Activated CD8-positive, alpha-beta memory T cell treated with anti-CD3 and anti-CD28 coated beads, Interleukin-2, amount 10 ng/mL, durations not matched to agents 7 days and 5 days (primary cell): ENCODE data around the gene PPP2R5C. TPM values are rescaled to one million over a fixed set of nuclear protein-coding genes. Genes with fewer than 3 reads are reported as not detected.

Source experiments
- ATAC-seq: fragments of 150-1000 bp; cut with Tn5 transposase; one replicate; pipeline ENCODE4 v1.10.0; 2021; ENCODE audit warnings: moderate library complexity
- CTCF ChIA-PET: fragments of 350-600 bp; sonication (Branson Sonifier 250); formaldehyde crosslinking; loops from one replicate; lab custom pipeline; 2021; ENCODE audit warnings: antibody characterized with exemption; lab: Charles Lee
- DNase-seq: peaks from one replicate; pipeline ENCODE4 v3.0.0-alpha.2; 2020
- H3K27ac Mint-ChIP-seq: one replicate; pipeline ENCODE4 v1.8.0; 2021; ENCODE audit warnings: mild to moderate bottlenecking, mixed read lengths
- H3K27me3 Mint-ChIP-seq: one replicate; pipeline ENCODE4 v1.8.0; 2021; ENCODE audit warnings: mixed read lengths
- H3K36me3 Mint-ChIP-seq: one replicate; pipeline ENCODE4 v1.8.0; 2021; ENCODE audit warnings: mild to moderate bottlenecking, mixed read lengths
- H3K4me1 Mint-ChIP-seq: one replicate; pipeline ENCODE4 v1.8.0; 2021; ENCODE audit warnings: mixed read lengths
- H3K4me3 Mint-ChIP-seq: one replicate; pipeline ENCODE4 v1.8.0; 2021; ENCODE audit warnings: mild to moderate bottlenecking, moderate library complexity, mixed read lengths
- H3K9me3 Mint-ChIP-seq: one replicate; pipeline ENCODE4 v1.8.0; 2022; ENCODE audit warnings: low read depth, mixed read lengths
- total RNA-seq, 2 experiments: library from RNA; stranded (reverse); gene quantifications; one replicate each; pipeline ENCODE4 v1.2.3, GENCODE V29; 2021

PPP2R5C gene
- total RNA-seq, 2 experiments from 2014 or later: 213 to 234 TPM

DNA sequence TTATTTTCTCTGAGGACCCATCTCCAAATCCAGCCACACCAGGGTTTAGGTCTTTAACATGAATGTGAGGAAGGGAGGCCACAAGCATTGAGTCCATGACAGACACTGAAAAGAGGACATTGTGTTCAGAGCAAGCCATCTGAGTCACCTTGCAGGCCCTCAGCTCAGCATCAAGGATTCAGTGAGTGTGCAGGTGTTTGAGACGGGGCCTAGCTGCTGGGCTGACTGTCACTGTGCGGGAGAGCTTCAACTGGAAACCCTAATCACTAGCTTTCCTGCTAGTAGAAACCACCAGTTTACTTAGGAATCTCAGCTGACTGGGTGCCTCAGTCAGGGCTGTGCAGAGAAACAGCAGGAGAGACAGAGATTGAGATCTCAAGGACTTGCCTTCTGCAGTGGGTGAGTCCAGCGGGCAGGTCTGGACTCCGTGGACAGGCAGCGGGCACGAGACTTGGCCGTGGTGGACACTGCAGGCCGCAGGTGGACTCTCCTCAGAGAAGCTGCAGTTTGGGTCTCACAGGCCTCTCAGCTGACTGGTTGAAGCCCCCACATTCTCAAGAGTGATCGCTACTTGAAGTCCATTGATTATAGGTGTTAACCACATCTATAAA lies 116.8 kb downstream of the PPP2R5C start:
- CTCF ChIA-PET: interaction anchor here (0.7 to 1.3 kb wide), 4 partner anchors 70 to 157 kb away, joined by 3 read pairs; no protein-coding TSS in a partner anchor
- no peaks in the 10 kb centered on the region for H3K9me3 Mint-ChIP-seq
- H3K4me1 Mint-ChIP-seq: peaks cover 60% of the 10 kb centered on the region
- peaks cover 33% of the 10 kb centered on the region for H3K36me3 Mint-ChIP-seq
- H3K27ac Mint-ChIP-seq: peak overlapping the region; percentile 52
- H3K27me3 Mint-ChIP-seq: no peaks in the 10 kb centered on the region
- H3K4me3 Mint-ChIP-seq: no peak overlapping the region
- ATAC-seq (no peak), DNase-seq (no peak)

DNA sequence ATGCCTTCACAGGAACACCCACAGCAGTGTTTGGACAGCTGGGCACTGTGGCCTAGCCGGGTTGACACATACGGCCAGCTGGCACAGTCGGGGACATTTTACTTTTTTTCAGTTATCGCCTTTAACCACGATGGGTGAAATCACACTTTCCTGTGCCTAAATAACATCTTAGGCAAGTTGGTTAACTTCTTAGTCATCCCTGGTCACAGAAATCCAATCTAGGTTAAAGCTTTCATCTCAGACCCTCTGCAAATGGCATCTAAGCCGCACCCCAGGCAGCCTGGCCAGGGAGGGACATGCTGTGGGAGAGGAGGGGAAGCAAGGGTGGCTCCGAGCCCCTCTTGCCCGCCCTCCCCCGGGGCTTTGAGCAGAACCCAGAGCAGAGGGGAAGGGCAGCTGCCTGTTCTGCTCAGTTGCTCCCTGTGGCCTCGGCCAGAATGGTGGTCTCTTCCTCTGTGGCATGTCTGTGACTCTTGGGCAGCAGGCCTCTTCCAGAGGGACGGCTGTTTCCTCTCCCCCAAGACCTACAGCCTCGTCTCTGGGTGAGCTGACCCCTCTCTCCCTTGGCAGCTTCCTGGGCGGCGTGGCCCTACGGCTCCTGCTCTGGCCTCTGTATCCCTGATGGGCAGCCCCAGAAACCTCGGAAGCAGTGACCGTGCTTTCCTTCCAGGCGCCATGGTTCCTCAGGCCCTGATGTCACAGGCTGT lies 117.5 kb downstream of the PPP2R5C start:
- H3K9me3 Mint-ChIP-seq: no peaks in the 10 kb centered on the region
- H3K4me3 Mint-ChIP-seq: no peak overlapping the region
- ATAC-seq: peak; percentile 54
- H3K27me3 Mint-ChIP-seq: no peaks in the 10 kb centered on the region
- H3K4me1 Mint-ChIP-seq: peaks cover 58% of the 10 kb centered on the region
- peak overlapping the region; percentile 29 for H3K27ac Mint-ChIP-seq
- CTCF ChIA-PET: interaction anchor here (0.6 to 1.3 kb wide), 5 partner anchors 69 to 157 kb away, joined by 3 read pairs; no protein-coding TSS in a partner anchor
- peaks cover 38% of the 10 kb centered on the region for H3K36me3 Mint-ChIP-seq
- DNase-seq: peak; percentile 59

DNA sequence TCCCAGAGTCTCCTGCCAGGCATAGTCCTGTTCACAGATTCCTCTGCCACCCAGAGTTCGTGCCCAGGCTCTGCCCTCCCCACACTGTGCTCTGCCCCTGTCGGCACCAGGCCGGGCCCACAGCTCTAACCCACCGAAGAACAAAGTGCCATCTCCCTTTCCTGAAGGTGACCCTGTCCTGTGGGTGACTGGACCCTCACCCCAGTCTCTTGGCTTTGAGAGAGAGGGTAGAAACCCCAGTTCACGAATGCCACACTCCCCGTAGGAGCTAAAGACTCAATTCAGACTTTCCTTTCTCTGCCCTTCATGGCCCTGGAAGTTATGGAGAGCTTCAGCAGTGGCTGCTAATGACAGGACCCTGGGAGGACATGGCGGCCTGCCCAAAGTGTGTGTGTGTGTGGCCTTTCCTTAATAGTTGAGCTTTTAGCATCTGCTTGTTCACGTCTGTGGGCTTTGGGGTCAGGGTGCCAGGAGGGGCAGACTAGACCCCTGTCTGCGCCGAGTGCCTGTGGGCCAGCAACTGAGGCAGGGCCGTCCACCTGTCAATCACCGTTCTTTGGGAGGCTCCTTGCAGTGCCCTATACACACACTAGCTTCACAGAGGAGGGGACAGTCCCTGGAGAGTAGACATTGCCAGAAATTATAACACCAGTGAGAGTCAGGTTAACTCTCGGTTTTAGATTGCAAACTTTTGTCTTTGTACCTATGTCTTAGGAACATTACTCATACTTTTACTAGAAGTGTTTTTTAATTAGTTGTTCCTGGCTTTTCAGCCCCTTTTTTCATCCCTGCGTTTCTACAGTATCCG lies 118.2 kb downstream of the PPP2R5C start:
- no peaks in the 10 kb centered on the region for H3K27me3 Mint-ChIP-seq
- H3K36me3 Mint-ChIP-seq: peaks cover 44% of the 10 kb centered on the region
- H3K4me1 Mint-ChIP-seq: peaks cover 55% of the 10 kb centered on the region
- H3K9me3 Mint-ChIP-seq: no peaks in the 10 kb centered on the region
- no peak overlapping the region for H3K4me3 Mint-ChIP-seq
- no peak for ATAC-seq
- CTCF ChIA-PET: interaction anchor here (1.1 to 1.3 kb wide), 3 partner anchors 69 to 109 kb away, joined by 3 read pairs; no protein-coding TSS in a partner anchor
- peak overlapping the region; percentile 15 for H3K27ac Mint-ChIP-seq
- no peak for DNase-seq

DNA sequence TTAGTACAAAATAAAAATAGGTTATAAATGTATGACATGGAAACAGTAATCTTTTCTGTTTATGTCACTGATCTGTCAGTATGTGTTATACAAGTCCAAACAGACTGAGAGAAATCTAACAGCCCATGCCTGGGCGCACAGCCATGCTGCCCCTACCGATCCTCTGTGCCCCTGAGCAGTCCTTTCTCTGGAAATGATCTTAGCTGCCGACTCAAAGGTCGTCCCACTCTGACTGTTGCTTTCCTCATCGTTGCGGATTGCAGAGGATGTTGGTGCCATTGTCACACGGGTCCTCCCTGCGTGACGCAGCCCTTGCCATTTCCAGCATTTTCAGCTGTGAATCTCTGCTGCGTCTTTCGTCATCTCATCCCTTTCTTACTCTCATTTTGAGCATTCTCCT lies 119.9 kb downstream of the PPP2R5C start:
- H3K4me1 Mint-ChIP-seq: peaks cover 40% of the 10 kb centered on the region
- no peaks in the 10 kb centered on the region for H3K9me3 Mint-ChIP-seq
- CTCF ChIA-PET: interaction anchor here (0.6 kb wide), 1 partner anchor 78 kb away, joined by 3 read pairs; no protein-coding TSS in a partner anchor
- H3K4me3 Mint-ChIP-seq: no peak overlapping the region
- ATAC-seq: no peak
- H3K36me3 Mint-ChIP-seq: peaks cover 53% of the 10 kb centered on the region
- no peak for DNase-seq
- no peak overlapping the region for H3K27ac Mint-ChIP-seq
- no peaks in the 10 kb centered on the region for H3K27me3 Mint-ChIP-seq

DNA sequence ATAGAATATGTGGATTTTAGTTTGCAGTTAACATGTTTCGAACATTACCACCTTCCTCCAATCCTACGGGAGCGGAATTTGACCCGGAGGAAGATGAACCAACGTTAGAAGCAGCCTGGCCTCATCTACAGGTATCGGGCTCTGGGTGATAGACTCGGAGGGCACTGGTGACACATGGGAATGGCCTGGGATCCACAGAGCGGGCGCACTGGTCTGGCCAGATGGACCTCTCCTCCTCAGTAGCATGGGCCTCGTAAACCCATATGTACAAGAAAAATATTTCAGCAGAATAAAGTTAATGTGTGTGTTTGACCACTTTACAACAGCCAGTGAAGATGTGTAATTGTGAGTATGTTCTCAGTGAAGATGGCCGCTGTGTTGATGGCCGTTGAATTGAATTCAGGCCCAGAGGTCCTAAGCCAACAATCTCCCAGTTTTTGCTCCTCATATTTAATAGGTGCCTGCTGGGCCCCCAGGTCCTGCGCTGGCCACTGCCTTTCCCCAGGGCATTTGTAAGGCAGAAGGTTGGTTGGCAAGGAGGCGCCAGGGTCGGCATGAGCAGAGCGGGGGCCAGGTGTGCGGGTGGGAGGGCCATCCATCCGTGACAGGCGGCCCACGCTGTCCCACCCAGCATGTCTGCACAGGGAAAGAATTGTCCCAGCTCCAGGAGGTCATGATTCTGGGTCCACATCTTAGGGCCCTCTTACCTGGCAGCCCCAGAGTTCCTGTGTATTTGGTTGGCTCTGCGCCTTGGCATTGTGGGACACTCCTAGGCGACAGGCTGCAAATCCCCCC lies 120.8 kb downstream of the PPP2R5C start:
- no peak for DNase-seq
- CTCF ChIA-PET: interaction anchor here (0.6 kb wide), 1 partner anchor 78 kb away, joined by 3 read pairs; no protein-coding TSS in a partner anchor
- peaks cover 50% of the 10 kb centered on the region for H3K36me3 Mint-ChIP-seq

DNA sequence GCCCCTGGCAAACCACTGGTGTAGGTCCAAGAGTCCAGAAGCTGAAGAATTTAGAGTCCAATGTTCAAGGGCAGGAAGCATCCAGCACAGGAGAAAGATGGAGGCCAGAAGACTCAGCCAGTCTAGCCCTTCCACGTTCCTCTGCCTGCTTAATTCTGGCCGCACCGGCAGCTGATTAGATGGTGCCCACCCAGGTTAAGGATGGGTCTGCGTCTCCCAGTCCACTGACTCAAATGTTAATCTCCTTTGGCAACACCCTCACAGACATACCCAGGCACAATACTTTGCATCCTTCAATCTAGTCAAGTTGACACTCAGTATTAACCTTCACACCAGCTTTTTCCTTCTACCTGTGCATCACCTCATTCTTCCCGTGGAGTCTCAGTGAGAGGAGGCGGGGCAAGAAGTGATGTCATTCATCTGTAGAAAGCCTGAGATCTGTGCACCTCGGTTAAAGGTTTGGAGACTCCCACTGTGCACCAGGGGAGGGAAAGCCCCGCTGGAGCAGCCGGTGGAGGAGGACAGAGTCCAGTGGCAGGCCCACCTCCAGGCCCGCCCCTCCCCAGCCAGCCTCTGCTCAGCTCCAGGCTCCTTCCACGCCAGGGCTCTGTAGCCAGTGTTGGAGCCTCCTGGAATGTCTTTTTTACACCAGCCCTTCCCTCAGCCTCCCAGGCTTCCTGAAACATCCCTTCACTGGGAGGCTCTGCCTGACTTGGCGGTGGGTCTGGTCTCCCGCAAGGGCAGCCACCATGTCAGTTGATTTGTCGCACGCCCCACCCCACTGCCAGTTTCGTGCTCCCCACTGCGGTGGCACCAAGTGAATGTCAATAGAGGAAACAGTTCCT lies 122.8 kb downstream of the PPP2R5C start:
- Mint-ChIP-seq H3K36me3 (peaks cover 37% of the 10 kb centered on the region), H3K27me3 (no peaks in the 10 kb centered on the region), H3K27ac (no peak overlapping the region), H3K4me1 (peaks cover 13% of the 10 kb centered on the region), H3K9me3 (no peaks in the 10 kb centered on the region), H3K4me3 (no peak overlapping the region)
- DNase-seq (no peak), ATAC-seq (no peak)
- CTCF ChIA-PET: no interaction called here

More for the DNA sequence above, 120.8 kb downstream of the PPP2R5C start:
- ATAC-seq: no peak
- H3K4me3 Mint-ChIP-seq: no peak overlapping the region
- peaks cover 33% of the 10 kb centered on the region for H3K4me1 Mint-ChIP-seq
- no peak overlapping the region for H3K27ac Mint-ChIP-seq
- no peaks in the 10 kb centered on the region for H3K9me3 Mint-ChIP-seq
- H3K27me3 Mint-ChIP-seq: no peaks in the 10 kb centered on the region

DNA sequence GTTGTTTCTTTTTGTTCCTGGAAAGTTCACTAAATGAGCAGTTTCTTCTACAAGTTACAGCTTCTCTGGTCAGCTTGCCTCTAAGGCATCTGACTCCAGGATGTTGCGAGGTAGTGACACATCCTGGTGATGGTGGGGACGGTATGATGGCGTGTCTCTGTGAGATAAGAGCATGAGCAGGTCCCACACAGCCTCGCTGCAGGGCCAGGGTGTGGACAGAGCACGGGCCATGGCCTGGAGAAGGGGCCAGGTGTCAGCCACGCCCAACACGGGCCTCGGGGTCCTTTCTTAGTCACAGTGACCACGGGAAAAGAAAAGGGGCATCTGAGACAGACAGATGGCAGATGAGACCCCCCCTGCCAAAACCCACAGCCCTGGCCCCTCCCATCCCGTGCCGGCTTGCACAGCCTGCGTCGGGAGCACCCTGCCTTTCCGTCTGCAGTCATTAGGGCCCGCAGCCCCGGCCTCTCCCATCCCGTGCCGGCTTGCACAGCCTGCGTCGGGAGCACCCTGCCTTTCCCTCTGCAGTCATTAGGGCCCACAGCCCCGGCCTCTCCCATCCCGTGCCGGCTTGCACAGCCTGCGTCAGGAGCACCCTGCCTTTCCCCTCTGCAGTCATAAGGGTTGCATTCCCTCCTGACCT lies 123.5 kb downstream of the PPP2R5C start:
- Mint-ChIP-seq H3K4me1 (peaks cover 6% of the 10 kb centered on the region), H3K27me3 (no peaks in the 10 kb centered on the region), H3K36me3 (peaks cover 36% of the 10 kb centered on the region), H3K9me3 (no peaks in the 10 kb centered on the region), H3K4me3 (no peak overlapping the region), H3K27ac (no peak overlapping the region)
- CTCF ChIA-PET: no interaction called here
- ATAC-seq (no peak), DNase-seq (no peak)

DNA sequence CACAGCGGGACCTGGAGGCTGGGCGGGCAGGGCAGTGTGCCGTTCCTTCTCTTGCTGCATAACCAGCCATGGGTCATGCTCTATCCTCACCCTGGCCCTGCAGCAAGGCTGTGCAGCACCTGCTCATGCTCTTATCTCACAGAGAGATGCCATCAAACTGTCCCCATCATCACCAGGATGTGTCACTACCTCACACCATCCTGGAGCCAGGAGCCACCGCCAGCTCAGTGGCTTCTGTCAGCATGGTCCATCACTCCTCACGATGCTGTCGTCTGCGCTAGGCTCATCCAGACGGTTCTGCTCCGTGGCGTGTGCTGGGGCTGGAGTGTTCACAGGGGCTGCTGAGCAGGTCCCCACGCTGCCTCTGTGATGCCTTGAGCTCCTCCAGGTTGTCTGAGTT lies 125.7 kb downstream of the PPP2R5C start:
- no peaks in the 10 kb centered on the region for H3K9me3 Mint-ChIP-seq
- H3K27ac Mint-ChIP-seq: no peak overlapping the region
- H3K27me3 Mint-ChIP-seq: no peaks in the 10 kb centered on the region
- peaks cover 40% of the 10 kb centered on the region for H3K36me3 Mint-ChIP-seq
- H3K4me1 Mint-ChIP-seq: peaks cover 3% of the 10 kb centered on the region
- CTCF ChIA-PET: no interaction called here
- ATAC-seq (no peak), DNase-seq (no peak)
- no peak overlapping the region for H3K4me3 Mint-ChIP-seq

DNA sequence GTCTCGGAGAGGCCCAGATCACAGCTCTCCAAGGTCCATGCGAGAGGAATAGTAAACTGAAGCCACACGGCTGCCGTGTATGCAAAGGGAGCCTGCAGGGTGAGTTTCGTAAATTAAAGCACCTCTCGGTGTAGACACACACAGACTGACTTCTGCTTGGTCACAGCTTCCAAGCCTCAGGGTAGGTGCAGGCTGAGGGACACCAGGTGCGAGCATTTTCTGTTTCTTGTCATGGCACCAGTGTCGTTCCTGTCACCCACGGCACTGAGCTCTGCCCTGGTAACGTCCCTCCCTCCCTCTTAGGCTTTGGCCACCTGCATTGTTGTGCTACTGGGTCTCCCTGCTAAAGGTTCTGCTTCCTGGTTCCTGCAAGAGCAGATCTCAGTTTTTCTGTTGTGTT lies 126.7 kb downstream of the PPP2R5C start:
- no peaks in the 10 kb centered on the region for H3K9me3 Mint-ChIP-seq
- CTCF ChIA-PET: no interaction called here
- no peaks in the 10 kb centered on the region for H3K27me3 Mint-ChIP-seq
- H3K4me1 Mint-ChIP-seq: peaks cover 3% of the 10 kb centered on the region
- no peak overlapping the region for H3K27ac Mint-ChIP-seq
- no peak overlapping the region for H3K4me3 Mint-ChIP-seq
- DNase-seq: no peak
- no peak for ATAC-seq
- H3K36me3 Mint-ChIP-seq: peaks cover 39% of the 10 kb centered on the region

DNA sequence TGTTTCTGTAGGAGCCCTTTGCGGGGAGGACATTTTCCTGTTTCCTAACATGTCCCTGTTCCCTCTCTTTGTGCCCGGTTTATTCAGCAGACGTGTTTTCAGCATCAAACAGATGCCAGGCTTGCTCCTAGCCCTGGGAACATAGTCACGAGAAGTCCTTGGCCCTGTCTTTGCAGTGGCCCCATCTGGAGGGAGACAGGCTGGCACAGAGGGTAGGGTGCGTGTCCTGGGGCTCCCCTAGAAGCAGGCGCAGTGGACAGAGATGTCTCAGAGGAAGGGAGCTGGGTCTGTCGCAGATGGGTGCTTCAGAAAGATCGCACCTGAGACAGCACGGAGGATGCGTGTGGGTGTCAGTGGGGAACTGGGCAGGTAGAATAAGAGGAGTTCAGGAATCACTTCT lies 127.9 kb downstream of the PPP2R5C start:
- no peaks in the 10 kb centered on the region for H3K9me3 Mint-ChIP-seq
- H3K4me1 Mint-ChIP-seq: peaks cover 3% of the 10 kb centered on the region
- CTCF ChIA-PET: interaction anchor here (0.5 to 1.1 kb wide), 3 partner anchors 49 to 204 kb away, joined by 3 read pairs; no protein-coding TSS in a partner anchor
- no peak overlapping the region for H3K4me3 Mint-ChIP-seq
- DNase-seq: no peak
- peaks cover 35% of the 10 kb centered on the region for H3K36me3 Mint-ChIP-seq
- H3K27ac Mint-ChIP-seq: no peak overlapping the region
- no peak for ATAC-seq
- H3K27me3 Mint-ChIP-seq: no peaks in the 10 kb centered on the region

DNA sequence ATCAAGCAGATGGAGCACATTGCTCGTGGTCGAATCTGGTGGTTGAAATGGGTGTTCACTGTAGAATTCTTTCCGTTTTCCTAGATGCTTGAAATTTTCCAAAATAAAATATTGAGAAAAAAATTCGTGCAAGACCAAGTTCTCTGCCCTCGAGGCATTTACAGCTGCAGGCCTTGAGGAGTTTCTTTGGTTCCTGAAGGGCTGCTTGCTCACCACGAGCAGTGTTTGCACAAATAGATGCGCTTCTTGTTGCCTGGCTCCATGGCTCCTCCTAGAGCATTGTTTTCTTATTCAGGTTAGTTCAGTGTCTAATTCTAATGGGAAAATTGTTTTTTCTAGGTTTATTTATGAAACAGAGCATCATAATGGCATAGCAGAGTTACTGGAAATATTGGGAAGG lies 128.4 kb downstream of the PPP2R5C start:
- Mint-ChIP-seq H3K36me3 (peaks cover 35% of the 10 kb centered on the region), H3K27ac (peak overlapping the region; percentile 14), H3K4me1 (peaks cover under 1% of the 10 kb centered on the region), H3K4me3 (no peak overlapping the region), H3K27me3 (no peaks in the 10 kb centered on the region), H3K9me3 (no peaks in the 10 kb centered on the region)
- ATAC-seq: no peak
- CTCF ChIA-PET: interaction anchor here (0.7 to 1.1 kb wide), 3 partner anchors 45 to 128 kb away, joined by 3 read pairs; no protein-coding TSS in a partner anchor
- no peak for DNase-seq
